ENCODE results near the gene DST.

DST gene

DNA sequence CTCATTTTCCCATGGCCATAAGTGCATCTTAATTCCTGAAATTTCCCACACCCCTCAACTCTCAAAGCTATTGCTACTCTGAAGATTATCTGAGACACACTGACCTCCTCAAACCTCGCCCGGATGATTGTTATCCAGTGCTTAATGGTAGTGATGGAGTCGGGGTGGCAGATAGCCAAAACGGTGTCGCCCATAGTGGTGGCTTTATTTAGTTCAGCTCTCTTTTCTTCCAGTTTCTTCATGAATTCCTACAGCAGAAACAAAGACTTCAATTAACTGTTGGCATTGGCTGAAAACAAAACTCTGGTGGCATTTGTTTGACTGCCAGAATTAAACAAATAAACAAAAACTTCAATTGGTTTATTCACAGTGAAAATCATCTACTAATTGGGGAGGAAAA lies 165.4 kb downstream of the DST start:
- no peak overlapping the region for H3K4me3 ChIP-seq (replicated peaks; ENCODE audit: low read depth, low read length)
- no peak for TF ChIP-seq CTCF (IDR thresholded peaks at IDR 0.05; ENCODE audit: low read depth, low read length, missing control alignments)
- no peak for DNase-seq (ENCODE audit: extremely low read depth, low read depth)

DNA sequence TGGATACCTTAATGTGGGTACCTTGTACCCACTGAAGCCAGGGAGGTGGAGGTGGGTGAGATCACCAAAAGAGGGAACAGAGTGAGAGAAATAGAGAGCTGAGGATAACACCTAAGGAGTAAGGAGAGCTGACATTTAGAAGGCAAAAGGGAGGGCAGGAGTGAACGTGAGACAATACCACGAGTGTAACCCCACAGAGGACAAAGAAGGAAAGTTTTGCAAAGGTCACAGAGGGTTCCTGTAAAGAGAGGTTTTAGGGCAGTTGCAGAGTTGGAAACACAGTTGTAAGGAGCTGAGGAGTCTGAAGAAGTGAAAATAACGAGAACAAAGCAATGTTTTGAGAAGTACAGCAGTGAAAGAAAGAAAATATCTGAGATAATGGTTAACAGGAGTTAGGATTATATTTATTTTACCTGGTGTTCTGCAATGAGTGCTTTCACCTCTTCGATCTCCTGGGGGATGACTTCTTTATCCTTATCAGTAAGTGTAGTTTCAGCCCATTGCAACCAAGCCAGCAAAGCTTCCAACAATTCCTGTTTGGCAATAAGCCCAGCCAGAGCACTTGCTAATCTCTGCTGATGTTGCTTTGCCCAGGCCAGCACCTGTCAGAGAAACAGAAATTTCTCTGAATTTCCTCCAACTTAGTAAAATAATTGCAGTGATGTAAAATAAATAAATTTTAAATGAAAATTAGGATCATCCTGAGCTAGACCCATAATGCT lies 166.8 kb downstream of the DST start:
- DNase-seq (ENCODE audit: extremely low read depth, low read depth): no peak
- TF ChIP-seq CTCF (IDR thresholded peaks at IDR 0.05; ENCODE audit: low read depth, low read length, missing control alignments): no peak
- no peak overlapping the region for H3K4me3 ChIP-seq (replicated peaks; ENCODE audit: low read depth, low read length)

DNA sequence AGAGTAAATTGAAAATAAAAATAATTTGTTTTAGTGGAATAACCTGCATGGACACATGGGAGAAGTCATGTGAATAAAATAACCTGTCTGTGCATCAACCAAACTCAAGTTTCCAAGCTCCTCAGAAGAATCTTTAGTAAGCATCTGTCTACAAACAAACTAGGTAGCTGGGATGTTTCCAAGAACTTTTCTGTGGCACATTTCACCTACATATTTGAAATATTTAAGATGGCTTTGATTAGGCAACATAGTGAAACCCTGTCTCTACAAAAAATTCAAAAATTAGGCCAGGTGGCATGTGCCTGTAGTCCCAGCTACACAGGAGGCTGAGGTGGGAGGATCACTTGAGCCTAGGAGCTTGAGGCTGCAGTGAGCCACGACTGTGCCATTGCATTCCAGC lies 168.2 kb downstream of the DST start:
- no peak for DNase-seq (ENCODE audit: extremely low read depth, low read depth)
- TF ChIP-seq CTCF (IDR thresholded peaks at IDR 0.05; ENCODE audit: low read depth, low read length, missing control alignments): no peak
- H3K4me3 ChIP-seq (replicated peaks; ENCODE audit: low read depth, low read length): no peak overlapping the region

DNA sequence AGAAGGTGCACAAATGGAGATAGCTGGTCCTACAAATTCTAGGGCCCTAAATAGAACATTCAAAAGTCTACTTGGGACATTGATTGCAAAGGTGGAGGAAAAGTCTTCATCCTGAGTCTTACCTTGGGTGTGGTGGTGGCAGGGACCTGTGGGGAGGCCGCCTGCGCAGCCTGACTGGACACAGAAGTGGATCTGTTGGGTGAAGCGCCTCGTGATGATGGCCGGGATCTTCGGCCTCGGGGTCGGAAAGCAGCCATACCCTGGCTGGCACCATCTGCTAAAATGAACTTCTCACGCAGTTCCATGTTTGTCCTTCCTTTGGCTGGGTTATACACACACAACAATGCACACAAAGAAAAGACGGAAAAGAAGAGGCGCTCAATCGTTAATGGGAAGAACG lies 179.2 kb downstream of the DST start:
- no peak for DNase-seq (ENCODE audit: extremely low read depth, low read depth)
- H3K4me3 ChIP-seq (replicated peaks; ENCODE audit: low read depth, low read length): no peak overlapping the region
- no peak for TF ChIP-seq CTCF (IDR thresholded peaks at IDR 0.05; ENCODE audit: low read depth, low read length, missing control alignments)

DNA sequence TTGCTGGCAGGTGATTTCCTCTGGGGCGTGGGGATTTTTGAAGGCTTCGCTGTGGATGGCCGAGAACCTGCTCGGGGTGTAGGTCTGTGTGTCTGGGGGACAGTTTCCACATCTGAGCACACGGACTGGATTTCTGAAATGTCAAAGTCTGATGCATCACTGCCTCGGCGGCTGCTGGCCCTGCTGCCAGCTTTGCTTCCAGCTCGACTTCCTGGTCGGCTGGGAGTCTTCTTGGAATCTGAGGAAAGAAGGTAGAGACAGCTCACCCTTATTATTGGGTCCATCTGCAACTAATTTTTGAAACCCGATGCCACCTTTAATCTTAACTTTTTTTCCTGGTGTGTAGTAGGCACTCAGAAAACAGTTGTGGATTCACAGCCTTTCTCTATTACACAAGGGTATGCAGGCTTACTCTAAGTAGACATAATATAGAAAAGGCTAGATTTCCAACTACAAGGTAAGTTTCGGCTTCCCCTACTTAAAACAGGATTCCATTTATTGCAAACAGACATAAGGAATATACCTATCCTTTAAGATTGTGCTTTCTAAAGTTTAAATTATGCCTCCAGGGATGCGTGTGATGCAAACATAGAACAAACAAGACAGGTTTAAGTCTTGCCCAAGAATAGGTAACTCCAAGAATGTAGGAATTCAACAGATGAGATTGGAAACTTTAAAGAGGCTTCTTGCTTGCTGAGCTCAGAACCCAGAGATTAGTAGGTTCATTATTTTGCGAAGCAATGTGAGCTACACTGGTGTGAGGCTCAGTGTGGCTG lies 183.5 kb downstream of the DST start:
- no peak overlapping the region for H3K4me3 ChIP-seq (replicated peaks; ENCODE audit: low read depth, low read length)
- no peak for TF ChIP-seq CTCF (IDR thresholded peaks at IDR 0.05; ENCODE audit: low read depth, low read length, missing control alignments)
- DNase-seq (ENCODE audit: extremely low read depth, low read depth): no peak

- TF ChIP-seq CTCF (IDR thresholded peaks at IDR 0.05; ENCODE audit: low read depth, low read length, missing control alignments): no peak
- no peak overlapping the region for H3K4me3 ChIP-seq (replicated peaks; ENCODE audit: low read depth, low read length)
- no peak for DNase-seq (ENCODE audit: extremely low read depth, low read depth)
Measured at GRCh38 chr6:56458324-56458884, 184.3 kb downstream of the DST start.

Measured in HFF-Myc (cell line).